RPMI8226 (cell line): Measurements from ENCODE around the gene EXOC2.
A peak's percentile ranks its signal among the peaks of the same experiment; 100 is the strongest.
"Not testable (repeated sequence)": the region's sequence is repeated elsewhere in the genome, so short reads cannot be mapped to it uniquely, and the experiment has no call there.

Experiments used
- DNase-seq: peaks from one replicate; pipeline ENCODE4 v3.0.0-alpha.2; 2015

EXOC2 gene

GRCh38 chr6:582370-582769 is 110.6 kb downstream of the EXOC2 start:
- no peak for DNase-seq

DNA sequence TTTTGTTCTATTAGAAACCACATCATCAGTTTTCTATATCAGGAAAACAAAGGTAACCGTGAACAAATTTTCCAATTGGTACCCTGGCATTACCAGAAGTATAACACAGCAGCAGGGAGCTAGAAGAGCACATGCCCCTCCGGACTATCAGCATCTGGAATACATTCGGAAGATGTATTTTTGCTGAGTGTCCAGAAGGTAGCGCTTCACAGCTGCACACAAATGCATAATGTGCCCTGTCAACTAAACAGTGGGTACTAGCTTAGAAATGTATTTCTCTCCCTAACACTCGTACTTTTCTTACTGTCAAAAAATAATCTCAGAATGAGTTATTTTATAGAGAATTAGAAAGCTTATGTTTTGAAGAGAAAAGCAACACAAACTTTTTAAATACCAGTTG is 113.6 kb downstream of the EXOC2 start:
- peak; percentile 38 for DNase-seq

DNA sequence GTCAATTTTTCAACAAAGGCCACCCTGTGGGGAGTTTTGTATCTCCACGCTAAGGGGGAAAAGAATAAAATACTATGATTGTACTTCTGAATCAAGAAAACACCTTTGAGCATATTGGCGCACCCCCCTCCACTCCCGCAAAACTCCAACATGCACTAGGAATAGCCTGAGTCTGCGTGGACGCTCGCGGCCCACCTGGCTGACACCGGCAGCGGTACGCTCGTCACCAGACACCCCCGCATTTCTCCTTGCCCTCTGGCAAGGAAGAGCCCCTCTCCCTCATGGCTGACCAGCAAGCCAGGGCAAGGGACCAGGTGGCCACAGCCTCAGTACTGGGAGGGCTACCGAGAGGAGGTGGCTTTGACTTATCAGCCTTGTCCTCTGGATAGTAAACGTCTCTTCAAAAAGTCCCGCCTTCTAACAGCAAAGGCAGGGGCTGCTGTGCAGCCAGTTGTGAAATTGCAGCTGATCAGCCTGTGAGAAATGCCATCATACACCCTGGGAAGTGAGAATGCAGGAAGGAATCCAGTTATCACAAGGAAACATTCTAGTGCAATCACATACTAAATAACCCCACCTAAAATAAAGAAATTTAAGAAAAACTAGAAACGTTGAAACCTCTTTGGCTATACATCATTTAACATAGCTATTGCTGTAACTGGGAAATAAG is 120.2 kb downstream of the EXOC2 start:
- DNase-seq: no peak

DNA sequence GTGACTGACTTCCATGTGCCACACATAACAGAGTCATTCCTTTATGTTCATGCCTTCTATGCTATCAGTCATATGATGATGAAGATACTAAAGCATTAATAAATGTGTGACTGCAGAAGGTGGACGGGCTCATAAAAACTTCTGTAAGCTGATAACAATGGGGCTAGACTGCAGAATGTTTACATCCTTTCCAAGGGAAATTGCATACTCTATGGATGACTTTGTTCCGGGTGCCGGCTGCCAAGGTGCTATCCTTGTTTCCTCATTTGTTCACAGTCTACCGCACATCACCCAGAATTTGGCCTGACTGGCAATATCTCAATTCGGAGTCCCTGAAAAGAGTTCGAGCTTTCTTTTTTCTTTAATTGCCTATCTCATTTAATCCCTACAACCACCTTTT is 121.0 kb downstream of the EXOC2 start:
- no peak for DNase-seq

GRCh38 chr6:570825-571224 is 122.1 kb downstream of the EXOC2 start:
- DNase-seq: no peak

DNA sequence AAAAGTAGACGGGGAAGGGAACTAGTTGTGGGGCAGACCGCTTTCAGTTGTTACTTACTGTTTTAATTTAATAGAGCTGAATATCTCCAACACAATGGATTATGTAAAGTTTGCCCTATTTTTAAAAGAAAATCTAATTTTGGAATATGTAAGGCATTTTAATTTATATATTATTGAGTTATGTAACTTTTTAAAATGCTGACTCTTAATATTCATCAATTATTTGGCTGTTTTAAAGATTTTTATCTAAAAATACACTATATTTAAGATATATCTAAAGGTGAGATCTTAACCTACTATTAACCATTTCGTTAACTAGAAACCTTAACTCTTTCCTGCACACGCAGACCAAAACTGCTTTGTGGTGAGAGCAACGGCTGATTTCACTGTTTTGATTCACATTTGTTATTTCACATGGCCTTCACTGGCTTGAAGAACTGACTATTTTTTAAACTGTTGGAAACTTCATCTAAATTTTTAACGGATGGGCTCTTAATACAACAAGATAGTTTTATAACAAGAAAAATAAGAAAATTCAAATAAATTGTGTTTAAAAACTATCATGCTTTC is 123.9 kb downstream of the EXOC2 start:
- DNase-seq: no peak

DNA sequence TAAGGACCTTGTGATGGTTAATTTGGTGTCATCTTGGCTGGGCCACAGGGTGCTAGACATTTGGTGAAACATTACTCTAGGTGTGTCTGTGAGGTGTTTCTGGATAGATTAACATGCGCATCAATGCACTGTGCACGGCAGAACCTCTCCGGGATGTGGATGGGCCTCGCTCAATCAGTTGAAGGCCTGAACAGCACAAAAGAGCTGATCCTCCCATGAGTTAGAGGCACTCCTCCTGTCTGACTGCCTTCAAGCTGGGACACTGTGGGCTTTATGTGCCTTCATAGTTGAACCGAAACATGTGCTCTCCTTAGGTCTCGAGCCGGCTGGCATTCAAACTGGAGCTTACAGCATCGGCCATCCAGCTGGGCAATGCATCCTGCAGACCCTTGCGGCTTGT is 124.9 kb downstream of the EXOC2 start:
- DNase-seq: no peak

DNA sequence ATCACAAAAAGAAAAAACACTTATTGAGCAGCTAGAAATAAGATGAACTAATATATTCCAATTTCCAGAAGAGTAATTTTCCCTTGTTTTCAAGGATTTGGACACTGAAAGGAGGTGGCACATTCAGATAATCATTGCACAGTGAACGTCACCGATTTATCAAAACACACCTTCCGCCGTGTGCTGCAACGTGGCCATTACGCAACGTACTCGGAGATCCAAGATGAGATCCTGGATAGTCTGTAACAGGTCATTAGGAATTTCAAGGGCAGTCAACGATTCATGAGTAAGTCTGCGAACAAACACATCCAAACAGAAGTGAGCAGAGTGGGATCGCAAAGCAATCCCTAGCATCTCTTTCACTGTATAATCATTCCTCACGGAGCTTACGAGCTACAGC is 129.1 kb downstream of the EXOC2 start:
- no peak for DNase-seq

GRCh38 chr6:562052-562676 is 130.8 kb downstream of the EXOC2 start:
- no peak for DNase-seq

DNA sequence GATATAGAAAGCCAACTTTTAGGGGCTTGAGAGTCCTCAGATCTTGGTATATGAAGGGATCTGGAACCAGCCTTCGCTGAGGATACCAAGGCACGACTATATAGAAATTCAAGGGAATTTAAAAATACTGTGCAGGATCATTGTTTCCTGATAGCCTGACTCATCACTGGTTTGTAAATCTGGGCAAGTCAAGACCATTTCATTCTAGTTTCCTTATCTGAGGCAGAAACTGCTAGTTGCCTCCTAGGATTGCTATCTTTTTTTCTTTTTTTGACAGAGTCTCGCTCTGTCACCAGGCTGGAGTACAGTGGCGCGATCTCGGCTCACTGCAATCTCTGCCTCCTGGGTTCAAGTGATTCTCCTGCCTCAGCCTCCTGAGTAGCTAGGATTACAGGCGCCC is 131.6 kb downstream of the EXOC2 start:
- DNase-seq: not testable (repeated sequence)

DNA sequence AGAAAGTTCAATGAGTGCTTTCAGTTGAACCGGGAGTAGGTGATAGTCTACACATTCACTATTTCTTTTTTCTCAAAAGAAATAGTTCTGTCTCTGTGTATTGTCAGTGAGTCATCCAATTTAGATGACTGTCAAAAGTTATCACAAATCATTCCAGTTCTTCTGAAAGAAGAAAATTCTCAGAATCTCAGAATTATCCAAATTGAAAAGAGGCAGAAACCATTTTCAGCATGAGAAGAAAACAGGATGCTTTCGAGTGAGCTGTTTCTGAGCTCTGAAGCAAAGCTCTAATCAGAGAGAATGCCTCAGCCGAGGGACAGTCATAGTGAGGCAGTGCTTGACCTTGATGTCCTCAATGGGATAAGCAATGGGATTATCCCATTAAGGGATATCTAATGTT is 134.0 kb downstream of the EXOC2 start:
- DNase-seq: no peak

DNA sequence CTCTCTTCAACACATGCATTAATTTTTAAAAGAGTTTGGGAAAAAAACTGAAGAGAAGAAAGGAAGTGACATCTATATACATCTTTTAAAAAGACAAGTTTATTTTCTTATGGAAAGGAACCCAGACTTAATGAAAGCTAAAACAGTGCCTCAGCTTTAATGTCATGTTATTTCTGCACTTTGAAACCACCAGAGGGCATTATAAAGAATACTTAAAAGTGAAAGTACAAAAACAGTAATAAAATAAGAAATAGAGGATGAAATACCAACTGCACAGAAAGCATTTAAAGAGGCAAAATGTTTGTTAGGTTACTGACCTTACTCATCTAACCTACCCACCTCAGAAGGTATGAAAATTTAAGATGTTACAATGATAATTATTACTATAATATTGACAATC is 134.8 kb downstream of the EXOC2 start:
- no peak for DNase-seq

DNA sequence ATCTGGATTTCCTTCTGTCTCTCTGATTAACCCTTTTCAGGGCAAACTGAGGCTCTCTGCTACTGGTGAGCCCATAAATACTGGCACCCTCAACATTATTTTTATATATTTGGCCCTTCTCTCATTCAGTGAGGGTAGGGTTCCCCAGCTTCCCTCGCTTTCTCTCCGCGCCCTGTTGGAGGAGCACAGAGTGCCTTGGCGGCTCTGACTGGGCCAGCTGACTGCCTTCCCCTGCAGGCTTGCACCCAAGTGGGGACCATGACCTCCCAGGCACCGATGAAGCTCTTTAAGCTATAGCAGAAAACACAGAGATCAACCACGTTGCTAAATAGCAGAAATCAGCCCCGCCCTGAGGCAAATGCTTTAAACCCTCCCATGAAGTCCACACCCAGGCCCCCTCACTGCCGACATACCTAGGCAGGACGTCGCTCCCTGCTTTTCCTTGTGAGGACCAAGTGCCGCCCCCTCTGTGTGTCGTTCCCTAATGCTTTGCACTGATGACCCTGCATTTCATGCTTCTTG is 141.0 kb downstream of the EXOC2 start:
- DNase-seq: no peak

GRCh38 chr6:551405-551804 is 141.5 kb downstream of the EXOC2 start:
- no peak for DNase-seq

DNA sequence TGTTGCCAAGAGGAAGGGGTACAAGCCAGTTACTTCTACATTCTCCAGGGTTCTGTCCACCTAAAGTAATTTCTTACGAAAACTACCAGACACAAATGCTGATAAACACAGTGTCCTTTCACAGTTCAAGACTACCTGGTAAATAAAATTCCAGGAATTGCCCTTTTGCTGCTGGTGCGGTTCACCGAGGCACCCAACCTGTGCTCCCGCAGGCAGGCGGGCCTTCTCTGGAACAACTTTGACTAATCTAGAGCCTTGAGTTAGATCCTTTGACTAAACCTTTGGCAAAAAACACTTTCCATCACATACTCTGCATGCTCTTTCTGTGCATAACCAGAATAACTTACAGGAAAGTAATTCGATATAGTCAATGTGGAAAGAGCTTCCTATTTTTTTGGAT is 143.0 kb downstream of the EXOC2 start:
- DNase-seq: no peak

GRCh38 chr6:548517-548916 is 144.4 kb downstream of the EXOC2 start:
- DNase-seq: no peak

DNA sequence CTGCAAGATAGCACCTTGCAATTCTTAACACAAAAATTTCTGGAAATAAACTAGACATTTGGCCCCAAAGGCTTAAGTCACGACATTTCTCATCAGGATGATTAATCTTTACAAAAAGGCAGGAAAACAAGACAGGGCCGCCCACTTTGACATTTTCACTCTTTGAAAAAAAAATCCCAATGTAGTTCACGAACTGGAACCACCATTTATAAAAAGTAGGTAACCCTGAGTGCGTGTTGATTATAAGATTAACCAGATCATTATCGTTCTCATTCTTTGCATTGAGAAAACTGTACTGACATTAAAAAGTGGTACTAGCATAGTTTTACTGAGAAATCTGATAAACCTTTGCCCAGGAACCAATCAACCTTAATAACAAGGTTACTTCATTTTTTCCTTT is 144.8 kb downstream of the EXOC2 start:
- DNase-seq: no peak

DNA sequence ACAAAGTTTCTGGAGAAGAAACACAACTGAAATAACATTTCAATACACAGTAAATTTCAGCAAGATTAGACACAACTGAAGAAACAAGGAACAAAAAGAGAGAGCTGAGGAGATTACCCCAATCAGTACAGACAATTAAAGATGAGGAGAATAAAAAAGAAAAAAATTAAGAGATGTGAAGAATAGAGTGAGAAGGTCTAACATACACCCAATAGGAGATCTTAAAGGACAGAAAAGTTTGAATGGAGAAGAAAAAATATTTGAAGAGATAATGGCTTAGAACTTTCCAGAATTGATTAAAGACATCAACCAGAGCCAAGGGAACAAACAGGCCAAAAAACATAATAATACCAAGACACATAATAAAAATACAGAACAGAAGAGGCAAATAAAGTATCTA is 152.4 kb downstream of the EXOC2 start:
- no peak for DNase-seq

DNA sequence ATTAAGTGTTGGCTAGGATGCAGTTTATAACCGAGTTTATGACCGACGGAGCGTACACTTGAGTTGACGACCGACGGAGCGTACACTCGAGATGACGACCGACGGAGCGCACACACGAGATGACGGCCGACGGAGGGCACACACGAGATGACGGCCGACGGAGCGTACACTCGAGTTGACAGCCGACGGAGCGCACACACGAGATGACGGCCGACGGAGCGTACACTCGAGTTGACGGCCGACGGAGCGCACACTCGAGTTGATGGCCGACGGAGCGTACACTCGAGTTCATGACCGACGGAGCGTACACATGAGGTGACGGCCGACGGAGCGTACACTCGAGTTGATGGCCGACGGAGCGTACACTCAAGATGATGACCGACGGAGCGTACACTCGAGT is 155.8 kb downstream of the EXOC2 start:
- no peak for DNase-seq

DNA sequence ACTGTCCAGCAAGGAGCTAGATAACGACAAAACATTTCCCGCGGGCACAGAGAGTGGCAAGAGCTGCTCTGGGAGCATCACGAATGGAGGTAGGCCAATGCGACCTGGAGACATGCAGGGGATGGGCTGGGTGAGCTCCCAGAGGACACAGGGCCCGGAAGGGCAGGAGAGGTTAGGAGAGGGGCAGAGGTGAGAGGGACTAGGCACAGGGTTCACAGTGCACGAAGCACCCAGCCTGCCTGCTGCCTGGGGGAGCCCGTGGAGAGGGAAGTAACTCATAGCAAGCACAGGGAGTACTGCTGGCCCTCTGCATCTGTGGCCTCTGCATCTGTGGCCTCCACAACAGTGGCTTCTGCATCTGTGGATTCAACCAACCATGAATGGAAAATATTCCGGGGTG is 162.5 kb downstream of the EXOC2 start:
- no peak for DNase-seq

DNA sequence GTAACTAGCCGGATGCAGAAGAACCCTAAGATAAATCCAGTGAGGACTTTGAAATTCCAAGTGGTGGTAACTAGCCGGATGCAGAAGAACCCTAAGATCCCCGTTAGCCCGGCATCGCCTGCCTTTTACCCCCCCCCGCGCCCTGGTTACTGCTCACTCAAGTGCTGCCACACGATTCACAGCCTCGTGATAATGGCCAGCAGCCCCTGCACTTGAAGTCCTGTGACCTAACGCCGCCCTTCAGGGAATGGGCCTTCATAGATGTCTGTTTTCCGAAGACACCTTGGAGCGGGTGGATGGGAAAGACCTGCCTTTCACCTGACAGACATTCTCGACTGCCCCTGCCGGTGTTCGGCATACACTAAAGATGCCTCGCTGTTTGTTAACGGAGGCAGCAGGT is 163.9 kb downstream of the EXOC2 start:
- no peak for DNase-seq

DNA sequence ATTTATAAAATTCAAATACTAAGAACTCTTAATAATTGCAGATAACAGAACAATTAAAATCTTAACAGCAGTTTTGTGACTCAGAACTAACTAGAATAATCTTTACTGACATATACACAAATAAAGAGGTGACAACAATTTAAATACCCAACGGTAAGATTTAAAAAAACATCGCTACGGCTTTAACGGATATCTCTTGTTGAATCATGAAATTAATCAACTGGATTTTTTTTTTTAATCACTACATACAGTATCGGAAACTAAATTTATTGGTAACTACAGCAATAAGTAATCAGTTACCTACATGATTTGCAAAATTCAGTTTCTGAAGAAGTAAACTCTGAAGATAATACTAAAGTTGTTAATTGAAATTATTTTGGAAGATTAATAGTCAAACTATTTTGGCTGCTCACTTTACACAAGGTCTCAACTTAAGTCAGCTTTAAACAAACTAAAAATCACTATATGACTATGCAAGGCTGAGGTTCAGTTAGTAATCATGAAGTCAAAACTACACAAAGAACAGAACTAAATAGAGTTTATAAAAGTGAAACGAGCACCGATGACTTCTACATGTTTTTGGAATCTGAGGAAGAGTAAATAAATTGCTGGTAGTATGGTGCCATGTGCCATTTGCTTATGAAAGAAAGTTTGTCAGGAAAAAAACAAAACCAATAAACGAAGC is 164.8 kb downstream of the EXOC2 start:
- DNase-seq: no peak

- DNase-seq: no peak
Observed at GRCh38 chr6:524803-525202, 168.1 kb downstream of the EXOC2 start.

GRCh38 chr6:520820-521219 is 172.1 kb downstream of the EXOC2 start:
- no peak for DNase-seq
